Activated T-helper 2 cell treated with anti-CD3 and anti-CD28 coated beads, Interferon-gamma antibody, Interleukin-2, Interleukin-4, amounts not matched to agents 10 μg/mL and 5 μg/mL and 100 μg/mL, durations not matched to agents 14 hours and 24 hours and 36 hours (primary cell): ENCODE results near the gene MCF2L2. TPM values are rescaled to one million over a fixed set of nuclear protein-coding genes. Genes with fewer than 3 reads are reported as not detected.

Source experiments
- DNase-seq: peaks from one replicate; pipeline ENCODE4 v3.0.0; 2021; ENCODE audit warnings: low spot score
- H3K27ac Mint-ChIP-seq: one replicate; pipeline ENCODE4 v1.8.0; 2021; ENCODE audit warnings: mixed read lengths
- H3K27me3 Mint-ChIP-seq: one replicate; pipeline ENCODE4 v1.8.0; 2021; ENCODE audit warnings: low read depth, mixed read lengths
- H3K36me3 Mint-ChIP-seq: one replicate; pipeline ENCODE4 v1.8.0; 2021; ENCODE audit warnings: low read depth, mixed read lengths
- H3K4me1 Mint-ChIP-seq: one replicate; pipeline ENCODE4 v1.8.0; 2021; ENCODE audit warnings: low read depth, mixed read lengths
- H3K4me3 Mint-ChIP-seq: one replicate; pipeline ENCODE4 v1.8.0; 2021; ENCODE audit warnings: low read depth, mild to moderate bottlenecking, moderate library complexity, mixed read lengths
- H3K9me3 Mint-ChIP-seq: one replicate; pipeline ENCODE4 v1.8.0; 2021; ENCODE audit warnings: mixed read lengths
- intact Hi-C: fragments of 100-400 bp; cut with micrococcal nuclease; formaldehyde crosslinking; loops from one replicate; pipeline ENCODE4 v1.15.1; 2023
- total RNA-seq: library from RNA; stranded (reverse); gene quantifications from 2 replicates; pipeline ENCODE4 v1.2.3, GENCODE V29; 2022

MCF2L2 gene
- total RNA-seq, 1 donor from 2014 or later = 7.5 TPM

DNA sequence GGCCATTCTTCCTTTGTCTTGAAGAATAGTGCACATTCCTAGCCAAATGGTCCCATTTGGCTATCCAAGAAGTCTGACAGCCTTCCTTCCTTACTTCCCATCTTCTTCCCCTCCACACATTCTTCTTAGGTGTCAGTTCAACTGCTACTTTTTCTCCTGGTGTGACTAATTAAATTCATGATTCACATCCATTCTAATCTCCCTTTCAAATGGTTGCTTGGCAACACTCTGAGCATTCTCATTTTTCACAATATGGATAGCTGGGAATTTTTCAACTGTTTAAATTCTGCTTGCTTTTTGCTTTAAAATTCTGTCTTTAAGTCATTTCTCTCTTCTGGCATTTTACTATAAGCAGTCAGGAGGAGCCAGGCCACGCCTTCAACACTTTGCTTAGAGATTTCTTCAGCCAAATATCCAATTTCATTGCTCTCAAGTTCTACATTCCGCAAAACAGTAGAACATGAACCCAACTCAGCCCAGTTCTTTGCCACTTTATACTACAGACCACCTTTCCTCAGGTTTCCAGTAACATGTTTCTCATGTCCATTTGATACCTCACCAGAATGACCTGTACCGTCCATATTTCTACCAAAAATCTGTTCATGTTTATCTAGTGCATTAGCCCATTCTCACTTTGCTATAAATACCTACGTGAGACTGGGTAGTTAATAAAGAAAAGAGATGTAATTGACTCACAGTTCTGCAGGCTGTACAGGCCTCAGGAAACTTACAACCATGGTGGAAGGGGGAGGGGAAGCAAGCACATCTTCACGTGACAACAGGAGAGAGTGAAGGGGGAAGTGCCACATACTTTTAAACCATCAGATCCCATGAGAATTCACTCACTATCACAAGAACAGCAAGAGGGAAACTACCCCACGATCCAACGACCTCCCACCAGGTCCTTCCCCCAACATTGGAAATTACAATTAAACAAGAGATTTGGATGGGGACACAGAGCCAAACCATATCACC lies 31.9 kb upstream of the MCF2L2 start:
- H3K4me3 Mint-ChIP-seq = no peak overlapping the region
- H3K9me3 Mint-ChIP-seq = no peaks in the 10 kb centered on the region
- H3K27ac Mint-ChIP-seq = no peak overlapping the region
- intact Hi-C loops = no loop called here
- no peak for DNase-seq
- peaks cover 3% of the 10 kb centered on the region for H3K36me3 Mint-ChIP-seq
- H3K4me1 Mint-ChIP-seq = peaks cover 1% of the 10 kb centered on the region
- H3K27me3 Mint-ChIP-seq = peaks cover 14% of the 10 kb centered on the region

DNA sequence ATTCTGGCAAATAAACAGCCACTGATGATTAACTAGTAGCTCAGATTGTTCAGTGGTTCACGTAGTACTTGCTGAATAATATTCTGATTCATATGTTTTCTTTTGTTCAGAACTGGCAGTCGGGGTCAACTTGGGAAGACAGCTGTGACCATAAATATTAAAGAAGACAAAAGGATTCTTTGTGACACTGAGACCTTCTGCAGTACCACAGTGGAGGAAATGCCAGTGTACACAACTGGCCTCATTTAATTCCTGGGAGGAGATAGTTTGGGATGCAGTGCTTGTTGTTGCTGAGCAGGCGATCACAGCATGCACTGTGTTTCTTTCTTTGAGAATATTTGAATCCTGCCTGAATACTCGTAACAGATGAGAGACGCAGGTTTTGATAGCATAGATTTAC lies 26.7 kb upstream of the MCF2L2 start:
- Mint-ChIP-seq H3K9me3 (no peaks in the 10 kb centered on the region), H3K27ac (no peak overlapping the region), H3K4me1 (no peaks in the 10 kb centered on the region), H3K4me3 (no peak overlapping the region), H3K36me3 (peaks cover 20% of the 10 kb centered on the region), H3K27me3 (no peaks in the 10 kb centered on the region)
- DNase-seq = no peak
- intact Hi-C loops = no loop called here

DNA sequence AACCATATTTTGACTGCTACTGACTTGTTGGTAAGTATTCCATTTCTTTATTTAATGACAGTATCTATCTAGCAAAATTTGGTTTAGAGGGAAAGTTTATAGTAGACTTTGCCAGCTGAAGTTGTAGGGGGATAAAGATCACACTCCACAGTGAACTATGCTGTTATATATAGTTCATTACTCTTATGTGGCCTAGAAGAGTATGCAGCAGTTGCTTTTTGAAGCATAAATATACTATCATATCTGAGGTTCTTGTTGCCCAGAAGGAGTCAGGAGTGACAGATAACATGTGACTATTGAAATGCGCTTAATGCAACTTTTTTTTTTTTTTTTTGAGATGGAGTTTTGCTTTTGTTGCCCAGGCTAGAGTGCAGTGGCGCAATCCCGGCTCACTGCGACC lies 25.6 kb upstream of the MCF2L2 start:
- Mint-ChIP-seq H3K9me3 (no peaks in the 10 kb centered on the region), H3K36me3 (peaks cover 20% of the 10 kb centered on the region), H3K27ac (no peak overlapping the region)

DNA sequence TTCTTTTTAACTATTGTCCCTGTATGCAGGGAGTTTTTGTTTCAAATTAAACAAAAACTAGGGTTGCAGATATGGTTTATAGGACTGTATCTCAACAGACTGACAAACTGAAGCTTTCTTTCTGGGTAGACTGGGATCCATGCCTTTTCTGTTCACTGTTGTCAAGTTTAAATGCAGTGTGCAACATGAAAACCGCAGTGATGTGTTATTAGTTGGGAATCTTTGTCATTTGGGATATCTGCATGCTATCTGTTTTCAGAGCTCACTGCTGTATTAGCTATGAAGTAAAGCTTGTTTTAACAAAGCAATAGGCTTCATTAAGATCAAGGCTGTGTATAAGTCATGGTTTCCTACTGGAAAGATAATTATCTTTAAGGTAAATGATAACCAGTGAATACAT lies 21.4 kb upstream of the MCF2L2 start:
- peaks cover 11% of the 10 kb centered on the region for H3K36me3 Mint-ChIP-seq
- intact Hi-C loops = no loop called here
- no peak for DNase-seq
- no peak overlapping the region for H3K27ac Mint-ChIP-seq
- peaks cover under 1% of the 10 kb centered on the region for H3K9me3 Mint-ChIP-seq
- no peaks in the 10 kb centered on the region for H3K27me3 Mint-ChIP-seq
- no peak overlapping the region for H3K4me3 Mint-ChIP-seq
- peaks cover 17% of the 10 kb centered on the region for H3K4me1 Mint-ChIP-seq

More for the DNA sequence above, 25.6 kb upstream of the MCF2L2 start:
- intact Hi-C loops = no loop called here
- no peak overlapping the region for H3K4me3 Mint-ChIP-seq
- H3K4me1 Mint-ChIP-seq = peaks cover 5% of the 10 kb centered on the region
- no peaks in the 10 kb centered on the region for H3K27me3 Mint-ChIP-seq
- DNase-seq = no peak

DNA sequence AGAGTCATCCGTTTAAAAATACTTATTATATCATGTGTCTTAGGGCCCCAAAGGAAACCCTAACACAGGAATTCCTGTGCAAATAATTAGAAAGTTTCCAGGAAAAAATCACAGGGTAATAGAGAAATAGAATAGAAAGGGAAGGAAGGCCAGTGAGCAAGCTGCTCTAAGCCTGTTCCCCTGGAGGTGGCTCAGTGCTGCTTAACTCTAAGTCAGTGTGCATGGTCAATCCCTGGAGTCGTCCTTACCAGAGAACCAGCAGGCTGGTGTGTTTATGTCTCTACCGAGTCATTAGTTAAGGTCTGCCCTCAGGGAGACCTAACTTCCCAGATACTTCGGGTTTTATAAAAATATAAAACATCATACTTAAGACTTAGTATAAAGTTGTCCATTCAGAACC lies 21.0 kb upstream of the MCF2L2 start:
- H3K36me3 Mint-ChIP-seq = peaks cover 10% of the 10 kb centered on the region
- H3K4me1 Mint-ChIP-seq = peaks cover 17% of the 10 kb centered on the region
- no peak overlapping the region for H3K27ac Mint-ChIP-seq
- no peaks in the 10 kb centered on the region for H3K27me3 Mint-ChIP-seq
- no peak for DNase-seq
- H3K4me3 Mint-ChIP-seq = no peak overlapping the region
- H3K9me3 Mint-ChIP-seq = peaks cover 4% of the 10 kb centered on the region
- intact Hi-C loops = no loop called here

DNA sequence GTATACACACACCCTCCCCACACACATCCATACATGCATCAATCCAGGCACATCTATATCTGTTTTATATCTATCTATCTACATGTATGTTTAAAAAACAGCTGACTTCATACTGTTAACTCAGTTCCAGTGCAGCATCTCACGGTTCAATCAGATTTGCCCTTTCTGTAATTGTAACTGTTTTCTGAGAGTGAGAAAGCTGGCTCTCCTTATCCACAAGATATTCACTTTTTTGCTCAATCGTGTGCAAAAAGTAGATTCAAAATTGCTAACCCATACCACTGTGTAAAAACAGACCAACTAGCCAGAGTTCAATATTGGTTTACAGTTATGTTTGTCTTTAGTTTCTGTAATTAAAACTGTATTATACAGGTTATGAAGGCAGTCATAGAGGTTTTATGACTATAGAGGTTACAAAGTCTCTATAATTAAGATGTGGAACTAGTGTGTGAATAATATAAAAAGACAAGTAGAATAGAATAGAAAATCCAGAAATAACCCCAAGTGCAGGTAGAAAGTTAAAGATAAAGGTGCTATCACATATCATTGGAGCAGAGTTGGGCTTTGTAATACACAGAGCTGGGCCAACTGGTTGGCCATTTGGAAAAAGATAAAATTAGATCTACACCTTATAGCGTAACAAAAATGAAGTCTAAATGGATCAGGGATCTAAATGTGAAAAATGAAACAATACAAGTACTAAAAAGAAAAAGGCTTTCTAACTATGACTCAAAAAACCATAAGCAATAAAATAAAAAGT lies 20.1 kb upstream of the MCF2L2 start:
- intact Hi-C loops = no loop called here
- DNase-seq = no peak
- Mint-ChIP-seq H3K4me3 (peak overlapping the region; percentile 92), H3K9me3 (peaks cover 13% of the 10 kb centered on the region), H3K4me1 (peaks cover 17% of the 10 kb centered on the region), H3K27ac (no peak overlapping the region), H3K36me3 (peaks cover 8% of the 10 kb centered on the region), H3K27me3 (peaks cover under 1% of the 10 kb centered on the region)

DNA sequence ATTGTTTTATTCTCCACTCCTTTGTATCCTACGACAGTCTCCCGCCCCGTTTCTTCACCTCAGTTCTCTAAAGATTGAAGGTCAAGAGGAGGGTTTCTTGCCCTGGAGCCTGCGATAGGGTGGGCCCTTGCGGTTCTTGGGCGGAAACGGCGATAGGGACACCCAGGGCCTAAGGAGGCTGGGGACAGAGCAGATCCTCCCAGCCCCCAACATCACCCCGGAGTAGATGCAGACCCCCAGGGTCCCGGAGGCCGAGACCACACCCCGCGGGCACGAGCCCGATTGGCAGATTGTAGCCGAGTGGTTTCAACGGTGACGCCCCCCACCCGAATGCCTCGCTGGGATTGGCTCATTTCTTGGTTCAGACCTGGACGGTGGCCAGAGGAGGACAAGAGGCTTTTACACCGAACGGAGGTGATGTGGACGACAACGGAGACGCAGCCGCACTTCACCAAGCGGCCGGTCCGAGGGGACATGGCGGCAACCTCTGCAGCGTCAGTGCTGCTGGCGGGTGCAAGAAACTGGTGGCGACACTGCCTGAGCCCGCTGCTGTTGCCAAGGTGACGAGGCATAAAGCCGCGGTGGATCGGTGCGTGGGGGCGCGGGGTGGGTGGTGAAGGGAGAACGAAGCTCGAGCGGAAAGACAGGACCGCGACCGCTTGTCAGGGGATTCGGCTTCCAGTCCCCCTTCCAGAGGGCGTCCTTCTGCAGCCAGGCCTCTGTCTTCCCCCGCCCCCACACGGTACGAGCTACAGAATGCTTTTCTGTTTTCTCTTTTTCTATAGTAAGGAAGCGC lies 19.0 kb upstream of the MCF2L2 start:
- peak; percentile 78 for DNase-seq
- Mint-ChIP-seq H3K9me3 (peaks cover 24% of the 10 kb centered on the region), H3K4me1 (peaks cover 17% of the 10 kb centered on the region), H3K36me3 (peaks cover 13% of the 10 kb centered on the region), H3K27me3 (peaks cover 9% of the 10 kb centered on the region), H3K27ac (peak overlapping the region; percentile 83), H3K4me3 (peak overlapping the region; percentile 92)
- intact Hi-C loops = loop anchor here (1.0 kb wide), 3 partner anchors 11 to 22 kb away; no protein-coding TSS in a partner anchor

DNA sequence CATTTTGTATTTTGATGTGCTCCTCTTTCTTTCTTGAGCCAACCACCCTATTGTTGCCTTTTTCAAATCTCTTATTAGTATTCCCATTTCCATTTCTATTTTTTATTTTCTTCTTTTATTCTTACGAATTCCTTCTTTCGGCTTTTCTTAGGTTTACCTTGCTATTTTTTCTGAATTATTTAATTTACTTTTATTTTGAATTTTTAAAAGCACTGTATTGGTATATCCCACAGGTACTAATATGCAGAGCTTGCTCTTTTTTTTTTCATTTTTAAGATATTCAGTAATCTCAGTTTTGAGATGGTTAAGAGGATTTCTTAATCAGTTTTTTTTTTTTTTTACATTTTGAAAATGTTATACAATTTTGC lies 18.4 kb upstream of the MCF2L2 start:
- Mint-ChIP-seq H3K36me3 (peaks cover 9% of the 10 kb centered on the region), H3K9me3 (peaks cover 30% of the 10 kb centered on the region), H3K27ac (peak overlapping the region; percentile 83), H3K27me3 (peaks cover 9% of the 10 kb centered on the region), H3K4me1 (peaks cover 17% of the 10 kb centered on the region), H3K4me3 (peak overlapping the region; percentile 92)
- no peak for DNase-seq
- intact Hi-C loops = loop anchor here (1.0 kb wide), 3 partner anchors 11 to 22 kb away; no protein-coding TSS in a partner anchor

DNA sequence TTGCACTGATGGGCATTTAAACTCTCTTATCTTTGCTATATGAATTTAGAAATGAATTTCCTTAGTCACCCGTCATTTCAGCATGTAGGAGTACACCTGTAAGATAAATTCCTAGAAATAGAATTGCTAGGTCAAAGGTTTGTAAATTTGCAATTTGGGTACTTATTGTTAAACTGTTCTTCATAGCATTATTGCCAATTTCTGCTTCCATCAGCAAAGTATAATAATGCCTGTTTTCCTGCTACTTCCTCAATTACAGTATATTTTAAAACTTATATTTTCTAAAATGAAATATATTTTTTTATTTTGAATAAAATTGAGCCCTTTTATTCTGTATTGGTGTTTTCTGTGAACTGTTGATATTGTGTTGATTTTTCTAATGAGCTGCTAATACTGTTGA lies 16.3 kb upstream of the MCF2L2 start:
- Mint-ChIP-seq H3K4me3 (no peak overlapping the region), H3K4me1 (peaks cover 19% of the 10 kb centered on the region), H3K27ac (no peak overlapping the region), H3K9me3 (peaks cover 43% of the 10 kb centered on the region), H3K27me3 (peaks cover 11% of the 10 kb centered on the region), H3K36me3 (peaks cover 12% of the 10 kb centered on the region)
- intact Hi-C loops = no loop called here
- no peak for DNase-seq

DNA sequence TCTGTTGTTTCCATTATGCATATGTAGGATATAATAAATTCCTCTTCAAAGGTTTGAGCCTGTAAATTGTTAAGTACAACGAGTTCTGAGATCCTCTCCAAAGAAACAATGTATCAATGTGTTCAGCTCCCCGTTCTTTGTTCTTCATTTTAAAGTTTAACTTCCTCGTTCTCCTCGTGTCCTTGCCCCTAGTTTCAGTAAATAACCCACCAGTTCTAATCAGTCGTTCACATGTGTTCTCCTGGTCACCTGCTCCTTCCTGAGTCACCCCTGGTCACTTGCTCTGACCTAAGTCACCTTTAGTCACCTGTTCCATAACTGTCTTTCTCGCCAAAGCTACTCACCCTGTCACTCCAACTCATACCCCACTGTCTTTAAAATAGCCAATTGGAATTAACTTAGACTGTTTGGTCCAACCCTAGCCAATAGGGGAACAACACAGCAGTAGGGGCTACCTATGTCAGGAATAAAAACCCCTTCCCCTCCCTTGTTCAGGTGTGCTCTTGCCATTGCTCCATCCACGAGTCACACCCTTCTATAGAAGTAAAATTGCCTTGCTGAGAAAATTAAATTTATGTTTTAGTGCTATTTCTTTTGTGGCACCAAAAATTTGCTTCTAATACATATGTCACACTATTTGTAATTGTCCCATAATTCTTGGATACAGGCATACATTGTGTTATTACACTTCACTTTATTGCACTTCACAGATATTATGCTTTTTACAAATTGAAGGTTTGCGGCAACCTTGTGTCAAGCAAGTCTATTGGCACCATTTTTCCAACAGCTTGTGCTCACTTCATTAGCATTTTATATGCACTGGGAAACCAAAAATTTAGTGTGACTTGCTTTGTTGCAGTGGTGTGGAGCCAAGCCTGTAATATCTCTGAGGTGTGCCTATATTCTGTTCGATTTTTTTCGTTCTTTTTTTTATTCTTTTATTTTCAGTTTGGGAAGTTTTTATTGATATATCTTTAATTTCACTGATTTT lies 15.3 kb upstream of the MCF2L2 start:
- H3K36me3 Mint-ChIP-seq = peaks cover 12% of the 10 kb centered on the region
- no peak for DNase-seq
- peaks cover 11% of the 10 kb centered on the region for H3K27me3 Mint-ChIP-seq
- no peak overlapping the region for H3K27ac Mint-ChIP-seq
- H3K4me3 Mint-ChIP-seq = no peak overlapping the region
- intact Hi-C loops = no loop called here
- H3K4me1 Mint-ChIP-seq = peaks cover 22% of the 10 kb centered on the region
- peaks cover 43% of the 10 kb centered on the region for H3K9me3 Mint-ChIP-seq

DNA sequence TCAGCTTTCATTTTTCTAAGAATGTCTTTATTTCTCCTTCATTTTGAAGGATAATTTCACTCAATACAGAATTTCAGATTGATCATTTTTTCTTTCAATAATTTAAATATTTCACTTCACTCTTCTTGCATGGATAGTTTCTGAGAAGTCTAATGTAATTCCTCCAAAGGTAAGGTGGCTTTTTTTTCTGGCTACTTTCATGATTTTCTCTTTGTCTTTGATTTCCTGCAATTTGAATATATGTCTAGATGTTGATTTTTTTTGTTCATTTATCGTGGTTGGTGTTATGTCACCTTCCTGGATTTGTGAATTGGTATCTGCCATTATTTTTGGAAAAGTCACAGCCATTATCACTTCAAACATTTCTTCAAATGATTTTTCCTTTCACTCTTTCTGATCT lies 14.6 kb upstream of the MCF2L2 start:
- DNase-seq = no peak
- no peak overlapping the region for H3K27ac Mint-ChIP-seq
- no peak overlapping the region for H3K4me3 Mint-ChIP-seq
- H3K9me3 Mint-ChIP-seq = peaks cover 43% of the 10 kb centered on the region
- intact Hi-C loops = no loop called here
- H3K4me1 Mint-ChIP-seq = peaks cover 24% of the 10 kb centered on the region
- peaks cover 12% of the 10 kb centered on the region for H3K36me3 Mint-ChIP-seq
- H3K27me3 Mint-ChIP-seq = peaks cover 11% of the 10 kb centered on the region
